GM12878 (cell line): ENCODE results near the gene ADAM10.

Source experiments
- BCLAF1 ChIP-seq: fragments of 450-650 bp; IDR thresholded peaks from 2 replicates; pipeline ENCODE4 v1.6.1; 2017; ENCODE audit warnings: antibody characterized with exemption, mild to moderate bottlenecking, moderate library complexity
- BHLHE40 ChIP-seq, 2 experiments: fragments of 450-650 bp in 1 of 2; IDR thresholded peaks; 2 replicates each; pipeline ENCODE4 v1.6.1; 2011 to 2017; ENCODE audit warnings: low read depth in 2 of 2, borderline replicate concordance in 1 of 2, improper control_type of control experiment in 1 of 2, low read length in 1 of 2, mild to moderate bottlenecking in 1 of 2
- CREB1 ChIP-seq: IDR thresholded peaks from 2 replicates; pipeline ENCODE4 v1.6.1; 2012; ENCODE audit warnings: low read depth, mild to moderate bottlenecking, inconsistent platforms
- CTCF ChIP-seq, 3 experiments: IDR thresholded peaks in 2 of 3; conservative IDR thresholded peaks in 1 of 3; 2 replicates each; pipeline ENCODE4 v1.5.1; 2011; ENCODE audit warnings: low read depth in 3 of 3, low read length in 3 of 3, mild to moderate bottlenecking in 3 of 3, control low read depth in 2 of 3, moderate library complexity in 2 of 3, inconsistent platforms in 1 of 3, mixed read lengths in 1 of 3; ENCODE audit not compliant: control insufficient read depth in 2 of 3, insufficient read depth in 1 of 3; ENCODE audit errors: extremely low read depth in 1 of 3
- EP300 ChIP-seq, 2 experiments: fragments of 150-350 bp in 1 of 2; IDR thresholded peaks; 2 replicates each; pipeline ENCODE4 v1.6.1; 2011 to 2012; ENCODE audit warnings: low read depth in 2 of 2, low read length in 2 of 2, borderline replicate concordance in 1 of 2, improper control_type of control experiment in 1 of 2, inconsistent platforms in 1 of 2; ENCODE audit not compliant: control insufficient read depth in 1 of 2
- EZH2 ChIP-seq: IDR thresholded peaks from 2 replicates; pipeline ENCODE4 v1.6.1; 2012; ENCODE audit warnings: low read depth, mild to moderate bottlenecking, control low read depth, inconsistent platforms, low read length, borderline replicate concordance; ENCODE audit not compliant: control insufficient read depth
- MXI1 ChIP-seq: fragments of 150-350 bp; IDR thresholded peaks from 2 replicates; pipeline ENCODE4 v1.6.1; 2011; ENCODE audit warnings: low read depth, mild to moderate bottlenecking, inconsistent platforms, low read length, improper control_type of control experiment
- MYC ChIP-seq: IDR thresholded peaks from 2 replicates; pipeline ENCODE4 v1.6.1; 2011; ENCODE audit warnings: mild to moderate bottlenecking, low read length, moderate library complexity, inconsistent platforms; ENCODE audit not compliant: insufficient read depth, insufficient replicate concordance, insufficient read length, severe bottlenecking
- PKNOX1 ChIP-seq: fragments of 450-650 bp; IDR thresholded peaks from 2 replicates; pipeline ENCODE4 v1.6.1; 2016; ENCODE audit warnings: mild to moderate bottlenecking
- POLR2A ChIP-seq: IDR thresholded peaks from 2 replicates; pipeline ENCODE4 v1.6.1; 2011; ENCODE audit warnings: low read depth, mild to moderate bottlenecking, low read length
- POLR2AphosphoS5 ChIP-seq: IDR thresholded peaks from 2 replicates; pipeline ENCODE4 v1.6.1; 2011; ENCODE audit warnings: mild to moderate bottlenecking, low read length, inconsistent platforms
- RCOR1 ChIP-seq: conservative IDR thresholded peaks from 2 replicates; pipeline ENCODE4 v1.6.1; 2012; ENCODE audit warnings: low read depth, low read length, improper control_type of control experiment
- TCF7 ChIP-seq: IDR thresholded peaks from 2 replicates; pipeline ENCODE4 v1.6.1; 2014; ENCODE audit warnings: antibody characterized with exemption, borderline replicate concordance
- USF2 ChIP-seq: IDR thresholded peaks from 2 replicates; pipeline ENCODE4 v1.6.1; 2011; ENCODE audit warnings: low read depth, low read length, improper control_type of control experiment, borderline replicate concordance

GRCh38 chr15:58541410-58542087 is 208.0 kb downstream of the ADAM10 start:
- TF ChIP-seq EZH2, result no peak
- TF ChIP-seq CREB1, result no peak
- no peak for TF ChIP-seq POLR2AphosphoS5
- TF ChIP-seq MYC, result no peak
- TF ChIP-seq USF2, result no peak
- no peak for TF ChIP-seq POLR2A
- no peak for TF ChIP-seq EP300 (IDR thresholded peaks at IDR 0.05; ENCODE audit: borderline replicate concordance in 1 of 2, control insufficient read depth in 1 of 2, low read depth in 2 of 2, low read length in 2 of 2)
- TF ChIP-seq BHLHE40 (IDR thresholded peaks at IDR 0.05; ENCODE audit: borderline replicate concordance in 1 of 2, low read depth in 2 of 2, low read length in 1 of 2), result no peak
- no peak for TF ChIP-seq MXI1
- TF ChIP-seq PKNOX1, result no peak
- TF ChIP-seq TCF7, result no peak
- no peak for TF ChIP-seq BCLAF1
- no peak for TF ChIP-seq RCOR1
- no peak for TF ChIP-seq CTCF (IDR thresholded peaks at IDR 0.05 in 2 of 3, conservative IDR thresholded peaks at IDR 0.05 in 1 of 3; ENCODE audit: control insufficient read depth in 2 of 3, extremely low read depth in 1 of 3, insufficient read depth in 1 of 3, low read depth in 3 of 3, low read length in 3 of 3)
